Ascending aorta (tissue), 2 donors: ENCODE results near the gene C3orf22. TPM values are rescaled to one million over a fixed set of nuclear protein-coding genes. Genes with fewer than 3 reads are reported as not detected.

ENCODE experiments used
- DNase-seq, 2 donors: peaks; one replicate each; pipeline ENCODE4 v3.0.0-alpha.2; 2019; ENCODE audit warnings: low spot score in 2 of 2
- H3K27ac ChIP-seq, 2 donors: fragments of 200-600 bp; sonication (generic); one replicate each; pipeline ENCODE4 v1.5.1; 2016 to 2017; ENCODE audit warnings: mild to moderate bottlenecking in 1 of 2
- H3K27me3 ChIP-seq: fragments of 200-600 bp; sonication (generic); one replicate; pipeline ENCODE4 v1.5.1; 2017
- H3K36me3 ChIP-seq, 2 donors: fragments of 200-600 bp; sonication (generic); one replicate each; pipeline ENCODE4 v1.5.1; 2016
- H3K4me1 ChIP-seq, 2 donors: fragments of 200-600 bp; sonication (generic); one replicate each; pipeline ENCODE4 v1.5.1; 2016 to 2017; ENCODE audit warnings: mild to moderate bottlenecking in 1 of 2
- H3K4me3 ChIP-seq, 2 donors: fragments of 200-600 bp; sonication (generic); one replicate each; pipeline ENCODE4 v1.5.1; 2016 to 2017; ENCODE audit warnings: mild to moderate bottlenecking in 1 of 2
- H3K9me3 ChIP-seq, 2 donors: fragments of 200-600 bp; sonication (generic); one replicate each; pipeline ENCODE4 v1.5.1; 2016
- intact Hi-C: fragments of 100-400 bp; cut with DNase I; formaldehyde crosslinking; loops from one replicate; pipeline ENCODE4 v1.15.1; 2023
- total RNA-seq: library from RNA; depleted of rRNA; stranded (reverse); fragments of >200 nt; gene quantifications from one replicate; pipeline ENCODE4 v1.1.0, GENCODE V29; 2016
- TF ChIP-seq, protein P1 (sequence below), 3 experiments: fragments of 200-600 bp in 2 of 3; fragments of 450-650 bp in 1 of 3; sonication (generic) in 2 of 3; IDR thresholded peaks; one replicate each; pipeline ENCODE4 v1.5.1; 2016 to 2019; ENCODE audit warnings: antibody characterized with exemption in 3 of 3, mild to moderate bottlenecking in 1 of 3, moderate library complexity in 1 of 3

Gene C3orf22
- total RNA-seq, 1 donor from 2014 or later, result not detected

- peaks cover 3 to 4% of the 10 kb centered on the region in 2 donors for H3K4me1 ChIP-seq
- TF ChIP-seq, protein P1, sequence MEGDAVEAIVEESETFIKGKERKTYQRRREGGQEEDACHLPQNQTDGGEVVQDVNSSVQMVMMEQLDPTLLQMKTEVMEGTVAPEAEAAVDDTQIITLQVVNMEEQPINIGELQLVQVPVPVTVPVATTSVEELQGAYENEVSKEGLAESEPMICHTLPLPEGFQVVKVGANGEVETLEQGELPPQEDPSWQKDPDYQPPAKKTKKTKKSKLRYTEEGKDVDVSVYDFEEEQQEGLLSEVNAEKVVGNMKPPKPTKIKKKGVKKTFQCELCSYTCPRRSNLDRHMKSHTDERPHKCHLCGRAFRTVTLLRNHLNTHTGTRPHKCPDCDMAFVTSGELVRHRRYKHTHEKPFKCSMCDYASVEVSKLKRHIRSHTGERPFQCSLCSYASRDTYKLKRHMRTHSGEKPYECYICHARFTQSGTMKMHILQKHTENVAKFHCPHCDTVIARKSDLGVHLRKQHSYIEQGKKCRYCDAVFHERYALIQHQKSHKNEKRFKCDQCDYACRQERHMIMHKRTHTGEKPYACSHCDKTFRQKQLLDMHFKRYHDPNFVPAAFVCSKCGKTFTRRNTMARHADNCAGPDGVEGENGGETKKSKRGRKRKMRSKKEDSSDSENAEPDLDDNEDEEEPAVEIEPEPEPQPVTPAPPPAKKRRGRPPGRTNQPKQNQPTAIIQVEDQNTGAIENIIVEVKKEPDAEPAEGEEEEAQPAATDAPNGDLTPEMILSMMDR (IDR thresholded peaks at IDR 0.05), result no peak
- H3K4me3 ChIP-seq, result no peak overlapping the region
- intact Hi-C loops, result no loop called here
- H3K27ac ChIP-seq, result no peak overlapping the region
- H3K9me3 ChIP-seq, result no peaks in the 10 kb centered on the region
- no peaks in the 10 kb centered on the region for H3K36me3 ChIP-seq
- peaks cover 10% of the 10 kb centered on the region for H3K27me3 ChIP-seq
- no peak for DNase-seq
Measured at GRCh38 chr3:126525853-126526667, 32.7 kb downstream of the C3orf22 start.

- H3K27me3 ChIP-seq, result peaks cover 10% of the 10 kb centered on the region
- no peaks in the 10 kb centered on the region for H3K9me3 ChIP-seq
- TF ChIP-seq, protein P1 (IDR thresholded peaks at IDR 0.05), result no peak
- no peak overlapping the region for H3K27ac ChIP-seq
- no peaks in the 10 kb centered on the region for H3K36me3 ChIP-seq
- H3K4me1 ChIP-seq, result peaks cover 3 to 4% of the 10 kb centered on the region in 2 donors
- intact Hi-C loops, result no loop called here
- peak overlapping the region in 1 of 2 donors; percentile 45 for H3K4me3 ChIP-seq
- DNase-seq, result no peak
Measured at GRCh38 chr3:126525091-126525852, 33.5 kb downstream of the C3orf22 start.

DNA sequence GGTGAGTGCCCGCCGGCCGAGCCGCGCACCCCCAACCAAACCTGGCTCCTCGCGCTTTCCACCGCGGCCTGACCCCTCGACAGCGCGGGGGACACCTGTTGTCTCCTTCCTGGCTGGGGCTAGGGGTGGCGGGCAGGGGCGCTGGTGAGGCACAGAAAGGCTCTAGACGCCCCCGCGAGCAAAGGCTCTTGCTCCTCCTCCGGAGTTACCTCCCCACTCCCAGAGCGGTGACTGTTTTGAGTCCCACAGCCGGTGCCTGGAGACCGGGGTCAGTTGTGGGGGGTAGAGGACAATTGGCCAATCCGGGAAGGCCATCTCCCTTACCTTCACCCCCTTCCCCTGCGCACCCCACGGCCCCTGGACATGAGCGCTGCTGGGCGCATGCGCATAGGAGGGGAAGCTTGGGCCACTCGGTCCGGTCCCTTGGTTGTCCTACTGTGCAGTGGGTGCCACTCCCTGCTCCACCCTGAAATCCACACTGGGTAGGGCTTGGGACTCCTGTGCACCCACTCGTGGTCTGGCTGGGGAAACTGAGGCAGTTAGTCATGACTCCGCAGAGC, 34.2 kb downstream of the C3orf22 start:
- intact Hi-C loops, result no loop called here
- TF ChIP-seq, protein P1 (IDR thresholded peaks at IDR 0.05), result no peak
- Histone ChIP-seq H3K36me3 (no peaks in the 10 kb centered on the region), H3K4me1 (peaks cover 3 to 4% of the 10 kb centered on the region in 2 donors), H3K27ac (no peak overlapping the region), H3K9me3 (no peaks in the 10 kb centered on the region), H3K27me3 (peaks cover 10% of the 10 kb centered on the region), H3K4me3 (peak overlapping the region; percentile 45 to 62)
- DNase-seq, result no peak

- Histone ChIP-seq H3K4me3 (peak within 1 kb of the TSS; percentile 45 to 62), H3K27me3 (peaks cover 10% of the 10 kb centered on the region), H3K9me3 (no peaks in the 10 kb centered on the region), H3K27ac (no peak within 1 kb of the TSS), H3K4me1 (peaks cover 3 to 4% of the 10 kb centered on the region in 2 donors), H3K36me3 (no peaks in the 10 kb centered on the region)
- TF ChIP-seq, protein P1 (IDR thresholded peaks at IDR 0.05), result no peak
- intact Hi-C loops, result loop anchor here (2.0 kb wide), 1 partner anchor 1021 kb away; no protein-coding TSS in a partner anchor
- DNase-seq, result no peak
Measured at GRCh38 chr3:126523745-126524428, 34.8 kb downstream of the C3orf22 start, which contains the start of gene CHST13. TSS of gene CHST13 (plus strand) at chr3:126524155. CDS start at chr3:126524333, 178 bp downstream.

GRCh38 chr3:126522363-126522788, 36.4 kb downstream of the C3orf22 start:
- intact Hi-C loops, result loop anchor here (1.0 to 2.0 kb wide), 2 partner anchors 933 to 1022 kb away; no protein-coding TSS in a partner anchor
- TF ChIP-seq, protein P1 (IDR thresholded peaks at IDR 0.05), result peak; percentile 67 to 98 (median 89)
- H3K27me3 ChIP-seq, result peaks cover 10% of the 10 kb centered on the region
- H3K36me3 ChIP-seq, result no peaks in the 10 kb centered on the region
- no peak overlapping the region for H3K4me3 ChIP-seq
- peaks cover 3 to 4% of the 10 kb centered on the region in 2 donors for H3K4me1 ChIP-seq
- H3K27ac ChIP-seq, result no peak overlapping the region
- DNase-seq, result no peak
- H3K9me3 ChIP-seq, result no peaks in the 10 kb centered on the region
